ENCODE measurements around the gene DGKQ. TPM values are rescaled to one million over a fixed set of nuclear protein-coding genes. Genes with fewer than 3 reads are reported as not detected.
A peak's percentile ranks its signal among the peaks of the same experiment; 100 is the strongest.

DGKQ gene
- total and polyA plus RNA-seq, 2 of the 13 experiments (the other 11 are each of a cell fraction or from before 2014, with no cell fraction given): 4.5 to 7.2 TPM

DNA sequence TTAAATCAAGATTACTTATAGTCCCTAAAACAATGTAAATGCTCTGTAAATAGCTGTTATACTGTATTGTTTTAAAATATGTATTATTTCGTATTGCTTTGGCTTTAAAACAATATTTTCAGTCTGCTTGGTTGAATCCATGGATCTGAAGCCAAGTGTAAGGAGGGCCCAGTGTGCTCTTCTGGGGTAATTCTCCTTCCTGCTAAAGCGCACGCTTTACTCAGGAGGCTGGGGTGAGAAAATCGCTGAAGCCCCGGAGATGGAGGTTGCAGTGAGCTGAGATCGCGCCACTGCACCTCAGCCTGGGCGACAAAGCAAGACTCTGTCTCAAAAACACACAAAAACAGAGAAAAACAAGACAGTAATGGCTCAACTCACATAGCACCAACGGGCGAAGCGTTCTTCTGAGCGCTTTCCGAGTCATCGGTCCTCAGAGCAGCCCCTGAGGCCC is 13.1 kb upstream of the DGKQ start:
- intact Hi-C loops (cut with micrococcal nuclease; ENCODE audit: unreplicated experiment): loop anchor here (2.0 kb wide), 1 partner anchor 56 kb away; no protein-coding TSS in a partner anchor
- ATAC-seq (no peak), FAIRE-seq (peak; percentile 8), DNase-seq (ENCODE audit: low spot score) (no peak)
- CTCF ChIA-PET (ENCODE audit: low intra/inter-chr PET ratio, low total read pairs): interaction anchor here (1.3 kb wide), 1 partner anchor 60 kb away, joined by 5 read pairs; no protein-coding TSS in a partner anchor
- Histone ChIP-seq H3K9me3 (ENCODE audit: low read length) (no peaks in the 10 kb centered on the region), H3K4me1 (ENCODE audit: insufficient read depth, low read length) (peaks cover 38% of the 10 kb centered on the region), H3K79me2 (ENCODE audit: insufficient read depth, low read length) (peaks cover 6% of the 10 kb centered on the region), H3K4me2 (ENCODE audit: low read depth, low read length) (peak overlapping the region; percentile 91), H4K20me1 (ENCODE audit: insufficient read depth, low read length) (no peaks in the 10 kb centered on the region), H3K27me3 (ENCODE audit: control insufficient read depth in 1 of 2, insufficient read depth in 2 of 2, low read length in 2 of 2) (peaks cover 0 to 10% of the 10 kb centered on the region in 2 experiments; a peak in 1 of 5 replicates), H3K9ac (ENCODE audit: insufficient read depth, low read depth, low read length) (peak overlapping the region; percentile 69), H3K4me3 (replicated peaks in 1 of 3; ENCODE audit: insufficient read depth in 1 of 3, low read depth in 2 of 3, low read length in 3 of 3) (peak overlapping the region; percentile 54 to 75 (median 55)), H3K27ac (ENCODE audit: extremely low read length, insufficient read depth, low read length) (peak overlapping the region; percentile 64), H3K36me3 (replicated peaks in 1 of 2; ENCODE audit: control insufficient read depth in 1 of 2, insufficient read depth in 2 of 2, low read length in 2 of 2) (peaks cover 9 to 15% of the 10 kb centered on the region in 2 experiments; a peak in 4 of 5 replicates), H2AFZ (ENCODE audit: low read length) (no peak overlapping the region)
- no TSS peak for BruUV-seq (replicated peaks)
- POLR2A ChIA-PET: interaction anchor here (0.8 to 3.2 kb wide), 9 partner anchors 12 to 244 kb away, joined by 3 to 25 read pairs (median 3); partner anchors contain the start of genes GAK and TMEM175
- in situ Hi-C loops (cut with HindIII; ENCODE audit: extremely low pct_ligation_motif_present, low pct_unique_long_range_greater_than_20kb): loop anchor here (5.0 to 10.0 kb wide), 2 partner anchors 54 to 172 kb away; partner anchors contain the start of genes GAK and TMEM175
- WGBS (ENCODE audit: low lambda C conversion rate): 2% methylated on average over 6 of the region's 14 CpGs
- TF ChIP-seq POLR2A (IDR thresholded peaks at IDR 0.05; ENCODE audit: insufficient read depth in 1 of 2, low read depth in 2 of 2, low read length in 2 of 2) (peak in 1 of 2 experiments; percentile 47; a peak in 1 of 4 replicates), SIX1 (CRISPR knock-in tag; IDR thresholded peaks at IDR 0.05; ENCODE audit: borderline replicate concordance) (peak; percentile 28; the same call in 1 of the 2 replicates), ZNF549 (CRISPR knock-in tag; IDR thresholded peaks at IDR 0.05) (no peak), FOXC1 (CRISPR knock-in tag; IDR thresholded peaks at IDR 0.05; ENCODE audit: borderline replicate concordance) (no peak), ZNF747 (CRISPR knock-in tag; IDR thresholded peaks at IDR 0.05; ENCODE audit: borderline replicate concordance) (peak; percentile 66; the same call in 1 of the 2 replicates), ZNF34 (CRISPR knock-in tag; IDR thresholded peaks at IDR 0.05; ENCODE audit: borderline replicate concordance) (no peak), DNMT3B (CRISPR knock-in tag; conservative IDR thresholded peaks at IDR 0.05) (no peak), REL (CRISPR knock-in tag; conservative IDR thresholded peaks at IDR 0.05) (peak; percentile 26; the same call in 1 of the 2 replicates), BCL6 (CRISPR knock-in tag; IDR thresholded peaks at IDR 0.05) (no peak), ZNF160 (CRISPR knock-in tag; IDR thresholded peaks at IDR 0.05) (no peak), POLR2AphosphoS5 (IDR thresholded peaks at IDR 0.05; ENCODE audit: low read depth, low read length) (no peak), PHF8 (CRISPR knock-in tag; IDR thresholded peaks at IDR 0.05) (peak; percentile 59), ZNF724P (CRISPR knock-in tag; IDR thresholded peaks at IDR 0.05; ENCODE audit: borderline replicate concordance) (no peak), FOXA3 (CRISPR knock-in tag; IDR thresholded peaks at IDR 0.05) (0 out of 2 replicates have a peak, but pooled peaks have one; percentile 4), ZSCAN31 (CRISPR knock-in tag; IDR thresholded peaks at IDR 0.05; ENCODE audit: low read depth) (0 out of 2 replicates have a peak, but pooled peaks have one; percentile 12), SP1 (IDR thresholded peaks at IDR 0.05) (no peak), SP1 (CRISPR knock-in tag; IDR thresholded peaks at IDR 0.05) (no peak)
- TF ChIP-seq, protein P1, sequence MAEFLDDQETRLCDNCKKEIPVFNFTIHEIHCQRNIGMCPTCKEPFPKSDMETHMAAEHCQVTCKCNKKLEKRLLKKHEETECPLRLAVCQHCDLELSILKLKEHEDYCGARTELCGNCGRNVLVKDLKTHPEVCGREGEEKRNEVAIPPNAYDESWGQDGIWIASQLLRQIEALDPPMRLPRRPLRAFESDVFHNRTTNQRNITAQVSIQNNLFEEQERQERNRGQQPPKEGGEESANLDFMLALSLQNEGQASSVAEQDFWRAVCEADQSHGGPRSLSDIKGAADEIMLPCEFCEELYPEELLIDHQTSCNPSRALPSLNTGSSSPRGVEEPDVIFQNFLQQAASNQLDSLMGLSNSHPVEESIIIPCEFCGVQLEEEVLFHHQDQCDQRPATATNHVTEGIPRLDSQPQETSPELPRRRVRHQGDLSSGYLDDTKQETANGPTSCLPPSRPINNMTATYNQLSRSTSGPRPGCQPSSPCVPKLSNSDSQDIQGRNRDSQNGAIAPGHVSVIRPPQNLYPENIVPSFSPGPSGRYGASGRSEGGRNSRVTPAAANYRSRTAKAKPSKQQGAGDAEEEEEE (CRISPR knock-in tag; IDR thresholded peaks at IDR 0.05; ENCODE audit: borderline replicate concordance): no peak
- TF ChIP-seq, protein P2, sequence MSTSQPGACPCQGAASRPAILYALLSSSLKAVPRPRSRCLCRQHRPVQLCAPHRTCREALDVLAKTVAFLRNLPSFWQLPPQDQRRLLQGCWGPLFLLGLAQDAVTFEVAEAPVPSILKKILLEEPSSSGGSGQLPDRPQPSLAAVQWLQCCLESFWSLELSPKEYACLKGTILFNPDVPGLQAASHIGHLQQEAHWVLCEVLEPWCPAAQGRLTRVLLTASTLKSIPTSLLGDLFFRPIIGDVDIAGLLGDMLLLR (CRISPR knock-in tag; IDR thresholded peaks at IDR 0.05): no peak
- TF ChIP-seq, protein P3, sequence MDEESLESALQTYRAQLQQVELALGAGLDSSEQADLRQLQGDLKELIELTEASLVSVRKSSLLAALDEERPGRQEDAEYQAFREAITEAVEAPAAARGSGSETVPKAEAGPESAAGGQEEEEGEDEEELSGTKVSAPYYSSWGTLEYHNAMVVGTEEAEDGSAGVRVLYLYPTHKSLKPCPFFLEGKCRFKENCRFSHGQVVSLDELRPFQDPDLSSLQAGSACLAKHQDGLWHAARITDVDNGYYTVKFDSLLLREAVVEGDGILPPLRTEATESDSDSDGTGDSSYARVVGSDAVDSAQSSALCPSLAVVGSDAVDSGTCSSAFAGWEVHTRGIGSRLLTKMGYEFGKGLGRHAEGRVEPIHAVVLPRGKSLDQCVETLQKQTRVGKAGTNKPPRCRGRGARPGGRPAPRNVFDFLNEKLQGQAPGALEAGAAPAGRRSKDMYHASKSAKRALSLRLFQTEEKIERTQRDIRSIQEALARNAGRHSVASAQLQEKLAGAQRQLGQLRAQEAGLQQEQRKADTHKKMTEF (CRISPR knock-in tag; IDR thresholded peaks at IDR 0.05): 0 out of 2 replicates have a peak, but pooled peaks have one; percentile 16
- TF ChIP-seq, protein P4, sequence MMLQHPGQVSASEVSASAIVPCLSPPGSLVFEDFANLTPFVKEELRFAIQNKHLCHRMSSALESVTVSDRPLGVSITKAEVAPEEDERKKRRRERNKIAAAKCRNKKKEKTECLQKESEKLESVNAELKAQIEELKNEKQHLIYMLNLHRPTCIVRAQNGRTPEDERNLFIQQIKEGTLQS (CRISPR knock-in tag; IDR thresholded peaks at IDR 0.05): no peak
